K562 (cell line): ENCODE measurements around the gene TP53BP1. TPM values are rescaled to one million over a fixed set of nuclear protein-coding genes. Genes with fewer than 3 reads are reported as not detected.
A peak's percentile ranks its signal among the peaks of the same experiment; 100 is the strongest.

Source experiments
- BHLHE40 ChIP-seq: IDR thresholded peaks from 2 replicates; pipeline ENCODE4 v1.6.1; 2011; ENCODE audit warnings: low read length, improper control_type of control experiment
- GATAD2A ChIP-seq: fragments of 450-650 bp; IDR thresholded peaks from 2 replicates; pipeline ENCODE4 v1.6.1; 2017
- HDAC2 ChIP-seq: fragments of 450-650 bp; IDR thresholded peaks from 2 replicates; pipeline ENCODE4 v1.6.1; 2016; ENCODE audit warnings: mild to moderate bottlenecking
- HNRNPH1 ChIP-seq: fragments of 200-400 bp; formaldehyde crosslinking; optimal IDR thresholded peaks from 2 replicates; pipeline ENCODE3; 2017; ENCODE audit warnings: low read depth, mild to moderate bottlenecking, low read length, moderate library complexity
- KDM2B ChIP-seq: fragments of 250-450 bp; sonication (Bioruptor Pico); IDR thresholded peaks from 2 replicates; pipeline ENCODE4 v1.8.0; 2021; ENCODE audit warnings: mild to moderate bottlenecking, moderate library complexity
- KLF10 ChIP-seq: fragments of 250-450 bp; sonication (Bioruptor Pico); IDR thresholded peaks from 2 replicates; pipeline ENCODE4 v1.6.1; 2021; ENCODE audit warnings: matching md5 sums
- LARP7 ChIP-seq: fragments of 450-650 bp; IDR thresholded peaks from 2 replicates; pipeline ENCODE4 v1.6.1; 2016
- LCOR ChIP-seq: sonication (generic); formaldehyde crosslinking; IDR thresholded peaks from 2 replicates; pipeline ENCODE4 v1.8.0; 2022; ENCODE audit warnings: mild to moderate bottlenecking, missing genetic modification reagents
- MEF2A ChIP-seq: IDR thresholded peaks from 2 replicates; pipeline ENCODE4 v1.6.1; 2011; ENCODE audit warnings: low read depth, mild to moderate bottlenecking, low read length, moderate library complexity; ENCODE audit not compliant: control insufficient read depth
- NFATC3 ChIP-seq: fragments of 450-650 bp; IDR thresholded peaks from 2 replicates; pipeline ENCODE4 v1.6.1; 2017; ENCODE audit warnings: mild to moderate bottlenecking
- SMARCC2 ChIP-seq: fragments of 450-650 bp; IDR thresholded peaks from 2 replicates; pipeline ENCODE4 v1.6.1; 2017; ENCODE audit warnings: antibody characterized with exemption, moderate library complexity, mild to moderate bottlenecking, low read depth
- SNRNP70 ChIP-seq: fragments of 200-400 bp; formaldehyde crosslinking; optimal IDR thresholded peaks from 2 replicates; pipeline ENCODE3; 2017; ENCODE audit warnings: low read depth, low read length
- TAL1 ChIP-seq: fragments of 450-650 bp; IDR thresholded peaks from 2 replicates; pipeline ENCODE4 v1.6.1; 2016; ENCODE audit warnings: mild to moderate bottlenecking
- TBP ChIP-seq: optimal IDR thresholded peaks from 2 replicates; pipeline ENCODE3; 2011; ENCODE audit warnings: low read depth, low read length, improper control_type of control experiment
- XRCC4 ChIP-seq: IDR thresholded peaks from one replicate; pipeline ENCODE4 v1.6.1; 2011; ENCODE audit not compliant: insufficient read depth, insufficient read length; ENCODE audit errors: extremely low read depth
- XRCC5 ChIP-seq: fragments of 200-400 bp; formaldehyde crosslinking; IDR thresholded peaks from 2 replicates; pipeline ENCODE4 v1.6.1; 2017; ENCODE audit warnings: low read depth, mild to moderate bottlenecking, low read length
- ZFPM2 ChIP-seq: fragments of 250-450 bp; sonication (Bioruptor Pico); IDR thresholded peaks from 2 replicates; pipeline ENCODE4 v1.5.1; 2022; ENCODE audit warnings: mild to moderate bottlenecking
- ZNF197 ChIP-seq: fragments of 200-800 bp; sonication (Bioruptor generic); IDR thresholded peaks from 2 replicates; pipeline ENCODE4 v1.6.1; 2016; ENCODE audit warnings: low read depth, missing genetic modification characterization, missing compliant biosample characterization
- ZNF311 ChIP-seq: fragments of 250-450 bp; sonication (Bioruptor Pico); IDR thresholded peaks from 2 replicates; pipeline ENCODE4 v1.4.0; 2020; ENCODE audit warnings: mild to moderate bottlenecking, moderate library complexity
- ZNF766 ChIP-seq: fragments of 200-800 bp; sonication (Bioruptor generic); conservative IDR thresholded peaks from 2 replicates; pipeline ENCODE4 v1.6.1; 2016; ENCODE audit warnings: missing genetic modification characterization, missing compliant biosample characterization
- polyA plus RNA-seq, 8 experiments: library from polyadenylated mRNA; depleted of rRNA in 4 of 8; stranded (reverse) in 5 of 8; unstranded in 3 of 8; fragments of >200 nt; fragmentation: Nextera tagmentation in 2 of 8; fragmentation: Illumina TruSeq in 1 of 8; extraction: Ambion mirVana in 2 of 8; extraction: Trizol in 1 of 8; gene quantifications; 2 replicates each; pipeline versions ENCODE4 v1.2.1 to v1.2.3, GENCODE V29; 2011 to 2014; ENCODE audit warnings: inconsistent platforms in 1 of 8, missing spikeins in 1 of 8
- total RNA-seq, 7 experiments: library from RNA; depleted of rRNA in 6 of 7; stranded (reverse); fragments of >200 nt in 6 of 7; fragmentation: Illumina TruSeq in 2 of 7; extraction: Trizol in 2 of 7; gene quantifications; 2 replicates each; pipeline versions ENCODE4 v1.2.1 to v1.2.3, GENCODE V29; 2011 to 2021; ENCODE audit warnings: low replicate concordance in 1 of 7
- TF ChIP-seq, protein P1 (sequence below): fragments of 250-450 bp; sonication (Bioruptor Pico); IDR thresholded peaks from 2 replicates; pipeline ENCODE4 v1.5.0; 2021; ENCODE audit warnings: mild to moderate bottlenecking, borderline replicate concordance
- TF ChIP-seq, protein P2 (sequence below): sonication (generic); formaldehyde crosslinking; IDR thresholded peaks from 2 replicates; pipeline ENCODE4 v1.8.0; 2022; ENCODE audit warnings: mild to moderate bottlenecking, missing genetic modification reagents, borderline replicate concordance
- TF ChIP-seq, protein P3 (sequence below): fragments of 200-800 bp; sonication (Bioruptor generic); IDR thresholded peaks from 2 replicates; pipeline ENCODE4 v1.6.1; 2017; ENCODE audit warnings: missing genetic modification characterization, missing compliant biosample characterization

TP53BP1 gene
- total and polyA plus RNA-seq, 9 of the 15 experiments (the other 6 are each of a cell fraction or from before 2014, with no cell fraction given) = 5.7 to 63.3 (median 30.9) TPM

DNA sequence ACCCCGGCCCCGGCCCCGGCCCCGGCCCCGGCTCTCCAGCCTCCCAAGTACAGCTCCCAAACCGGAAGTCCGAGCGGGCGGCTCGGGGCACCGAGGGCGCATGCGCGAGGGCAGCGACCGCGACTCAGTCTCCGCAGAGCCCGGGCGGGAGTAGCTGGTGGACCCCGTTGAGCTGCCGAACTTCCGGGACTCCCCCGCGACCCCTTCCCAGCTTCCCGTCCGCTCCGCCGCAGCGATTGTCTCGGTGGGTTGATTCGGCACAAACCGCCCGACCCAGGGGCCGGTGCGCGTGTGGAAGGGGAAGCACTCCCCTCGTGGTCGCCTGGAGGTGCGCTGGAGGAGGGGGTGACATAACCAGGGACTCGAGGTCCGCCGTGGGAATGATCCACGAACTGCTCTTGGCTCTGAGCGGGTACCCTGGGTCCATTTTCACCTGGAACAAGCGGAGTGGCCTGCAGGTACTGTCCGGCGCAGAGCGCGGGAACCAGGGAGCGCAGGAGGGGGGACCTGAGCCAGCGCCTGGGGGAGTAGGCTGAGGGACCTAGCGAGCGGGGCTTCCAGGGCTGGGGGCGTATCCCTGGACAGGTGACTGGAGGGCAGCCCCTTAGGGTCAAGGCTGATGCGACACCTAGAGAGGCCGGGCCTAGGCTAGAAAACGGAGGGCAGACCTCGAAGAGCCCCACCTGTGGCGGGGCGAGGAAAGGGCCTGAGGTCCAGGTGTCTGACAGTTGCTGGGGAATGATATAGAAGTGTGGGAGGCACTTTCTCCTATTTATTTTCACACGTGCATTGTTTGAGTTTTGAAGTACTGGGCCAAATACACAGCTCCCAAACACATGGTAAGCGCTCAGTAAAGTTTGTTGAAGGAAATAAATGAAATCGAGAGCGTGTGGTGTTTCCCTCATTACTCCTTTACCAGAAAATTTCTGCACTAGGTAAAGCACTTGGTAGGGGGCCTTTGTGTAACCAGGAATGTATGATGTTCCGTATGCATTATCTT, 121.7 kb downstream of the TP53BP1 start, which contains the start of the genes TUBGCP4 and ZSCAN29 (continued):
- TF ChIP-seq, protein P1, sequence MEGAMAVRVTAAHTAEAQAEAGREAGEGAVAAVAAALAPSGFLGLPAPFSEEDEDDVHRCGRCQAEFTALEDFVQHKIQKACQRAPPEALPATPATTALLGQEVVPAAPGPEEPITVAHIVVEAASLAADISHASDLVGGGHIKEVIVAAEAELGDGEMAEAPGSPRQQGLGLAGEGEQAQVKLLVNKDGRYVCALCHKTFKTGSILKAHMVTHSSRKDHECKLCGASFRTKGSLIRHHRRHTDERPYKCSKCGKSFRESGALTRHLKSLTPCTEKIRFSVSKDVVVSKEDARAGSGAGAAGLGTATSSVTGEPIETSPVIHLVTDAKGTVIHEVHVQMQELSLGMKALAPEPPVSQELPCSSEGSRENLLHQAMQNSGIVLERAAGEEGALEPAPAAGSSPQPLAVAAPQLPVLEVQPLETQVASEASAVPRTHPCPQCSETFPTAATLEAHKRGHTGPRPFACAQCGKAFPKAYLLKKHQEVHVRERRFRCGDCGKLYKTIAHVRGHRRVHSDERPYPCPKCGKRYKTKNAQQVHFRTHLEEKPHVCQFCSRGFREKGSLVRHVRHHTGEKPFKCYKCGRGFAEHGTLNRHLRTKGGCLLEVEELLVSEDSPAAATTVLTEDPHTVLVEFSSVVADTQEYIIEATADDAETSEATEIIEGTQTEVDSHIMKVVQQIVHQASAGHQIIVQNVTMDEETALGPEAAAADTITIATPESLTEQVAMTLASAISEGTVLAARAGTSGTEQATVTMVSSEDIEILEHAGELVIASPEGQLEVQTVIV (CRISPR knock-in tag) = no peak
- no peak for TF ChIP-seq MEF2A
- no peak for TF ChIP-seq KLF10 (CRISPR knock-in tag)
- TF ChIP-seq HNRNPH1 = no peak
- no peak for TF ChIP-seq XRCC4
- TF ChIP-seq TBP = peak; percentile 63
- TF ChIP-seq, protein P2, sequence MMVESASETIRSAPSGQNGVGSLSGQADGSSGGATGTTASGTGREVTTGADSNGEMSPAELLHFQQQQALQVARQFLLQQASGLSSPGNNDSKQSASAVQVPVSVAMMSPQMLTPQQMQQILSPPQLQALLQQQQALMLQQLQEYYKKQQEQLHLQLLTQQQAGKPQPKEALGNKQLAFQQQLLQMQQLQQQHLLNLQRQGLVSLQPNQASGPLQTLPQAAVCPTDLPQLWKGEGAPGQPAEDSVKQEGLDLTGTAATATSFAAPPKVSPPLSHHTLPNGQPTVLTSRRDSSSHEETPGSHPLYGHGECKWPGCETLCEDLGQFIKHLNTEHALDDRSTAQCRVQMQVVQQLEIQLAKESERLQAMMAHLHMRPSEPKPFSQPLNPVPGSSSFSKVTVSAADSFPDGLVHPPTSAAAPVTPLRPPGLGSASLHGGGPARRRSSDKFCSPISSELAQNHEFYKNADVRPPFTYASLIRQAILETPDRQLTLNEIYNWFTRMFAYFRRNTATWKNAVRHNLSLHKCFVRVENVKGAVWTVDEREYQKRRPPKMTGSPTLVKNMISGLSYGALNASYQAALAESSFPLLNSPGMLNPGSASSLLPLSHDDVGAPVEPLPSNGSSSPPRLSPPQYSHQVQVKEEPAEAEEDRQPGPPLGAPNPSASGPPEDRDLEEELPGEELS (CRISPR knock-in tag) = no peak
- no peak for TF ChIP-seq GATAD2A
- TF ChIP-seq SNRNP70 = no peak
- no peak for TF ChIP-seq ZNF766 (CRISPR knock-in tag)
- no peak for TF ChIP-seq TAL1
- peak; percentile 40; the same call in 1 of the 2 replicates for TF ChIP-seq BHLHE40
- TF ChIP-seq, protein P3, sequence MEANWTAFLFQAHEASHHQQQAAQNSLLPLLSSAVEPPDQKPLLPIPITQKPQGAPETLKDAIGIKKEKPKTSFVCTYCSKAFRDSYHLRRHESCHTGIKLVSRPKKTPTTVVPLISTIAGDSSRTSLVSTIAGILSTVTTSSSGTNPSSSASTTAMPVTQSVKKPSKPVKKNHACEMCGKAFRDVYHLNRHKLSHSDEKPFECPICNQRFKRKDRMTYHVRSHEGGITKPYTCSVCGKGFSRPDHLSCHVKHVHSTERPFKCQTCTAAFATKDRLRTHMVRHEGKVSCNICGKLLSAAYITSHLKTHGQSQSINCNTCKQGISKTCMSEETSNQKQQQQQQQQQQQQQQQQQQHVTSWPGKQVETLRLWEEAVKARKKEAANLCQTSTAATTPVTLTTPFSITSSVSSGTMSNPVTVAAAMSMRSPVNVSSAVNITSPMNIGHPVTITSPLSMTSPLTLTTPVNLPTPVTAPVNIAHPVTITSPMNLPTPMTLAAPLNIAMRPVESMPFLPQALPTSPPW = peak; percentile 29; the same call in 1 of the 2 replicates
- TF ChIP-seq LARP7 = peak; percentile 16; the same call in 1 of the 2 replicates
- no peak for TF ChIP-seq ZFPM2 (CRISPR knock-in tag)
- TF ChIP-seq HDAC2 = peak; percentile 78
- TF ChIP-seq NFATC3 = no peak
- no peak for TF ChIP-seq SMARCC2
- TF ChIP-seq ZNF197 = no peak
- no peak for TF ChIP-seq KDM2B (CRISPR knock-in tag)
- no peak for TF ChIP-seq ZNF311
- no peak for TF ChIP-seq XRCC5
- 0 out of 2 replicates have a peak, but pooled peaks have one; percentile 77 for TF ChIP-seq LCOR (CRISPR knock-in tag)
